Measurements from ENCODE around the gene DRAXIN.

Gene DRAXIN

DNA sequence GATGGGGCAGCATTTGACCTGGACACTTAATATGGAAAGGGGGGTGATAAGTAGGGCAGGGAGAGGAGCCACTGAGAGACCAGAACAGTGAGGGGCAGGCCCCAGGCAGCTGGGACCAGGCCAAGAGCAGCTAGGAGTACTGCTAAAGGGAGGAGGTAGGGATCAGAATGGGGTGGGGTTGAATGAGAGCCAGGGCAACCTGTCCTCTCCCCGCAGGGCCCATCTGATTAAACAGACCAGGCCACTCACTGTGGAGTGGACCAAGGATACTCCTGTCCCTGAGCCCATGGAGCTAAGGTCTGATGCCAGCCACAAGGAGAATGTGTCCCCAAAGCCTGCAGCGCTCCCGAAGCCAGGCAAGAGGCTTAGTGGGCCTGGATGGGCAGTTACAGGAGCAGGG is 72.6 kb downstream of the DRAXIN start:
- no peak for DNase-seq (ENCODE audit: low read depth in 3 of 3)

GRCh38 chr1:11764519-11764918 is 73.0 kb downstream of the DRAXIN start:
- no peak for DNase-seq (ENCODE audit: low read depth in 3 of 3)

GRCh38 chr1:11765661-11766428 is 74.3 kb downstream of the DRAXIN start:
- DNase-seq (ENCODE audit: low read depth in 3 of 3) = no peak

- DNase-seq (ENCODE audit: low read depth in 3 of 3) = no peak
These were observed 74.9 kb downstream of the DRAXIN start for GRCh38 chr1:11766429-11766776.

GRCh38 chr1:11767922-11768704 is 76.6 kb downstream of the DRAXIN start:
- no peak for DNase-seq (ENCODE audit: low read depth in 3 of 3)

DNA sequence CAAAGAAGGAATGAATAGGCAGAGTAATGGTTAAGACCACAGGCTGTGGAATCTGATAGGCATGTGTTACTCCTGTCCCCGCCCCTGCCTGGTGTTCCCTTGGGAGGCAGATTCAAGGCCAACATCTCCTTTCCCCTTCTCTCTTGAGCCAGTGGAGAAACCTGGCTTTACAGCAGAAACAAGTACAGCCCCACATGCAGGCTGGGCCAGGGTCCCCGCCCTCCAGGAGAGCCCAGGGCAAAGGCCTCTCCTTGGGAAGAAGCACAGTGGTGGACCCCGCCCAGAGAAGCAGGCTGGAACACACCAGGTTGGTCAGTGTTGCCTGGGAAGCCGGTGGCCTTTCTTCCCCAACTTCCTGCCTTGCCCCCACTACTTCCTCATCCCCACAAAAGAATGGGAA is 77.3 kb downstream of the DRAXIN start:
- no peak for DNase-seq (ENCODE audit: low read depth in 3 of 3)

DNA sequence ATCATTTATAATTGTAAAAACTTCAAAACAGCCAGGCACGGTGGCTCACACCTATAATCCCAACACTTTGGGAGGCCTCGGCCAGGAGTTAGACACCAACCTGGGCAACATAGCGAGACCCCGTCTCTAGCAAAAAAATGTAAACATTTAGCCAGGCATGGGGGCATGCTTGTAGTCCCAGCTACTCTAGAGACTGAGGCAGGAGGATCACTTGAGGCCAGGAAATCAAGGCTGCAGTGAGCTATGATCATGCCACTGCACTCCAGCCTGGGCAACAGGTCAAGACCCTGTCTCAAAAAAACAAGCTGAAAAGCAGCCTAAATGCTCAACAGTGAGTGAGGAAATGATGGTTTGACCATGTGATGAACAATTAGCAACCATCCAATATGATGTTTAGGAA is 77.8 kb downstream of the DRAXIN start:
- DNase-seq (ENCODE audit: low read depth in 3 of 3) = no peak

DNA sequence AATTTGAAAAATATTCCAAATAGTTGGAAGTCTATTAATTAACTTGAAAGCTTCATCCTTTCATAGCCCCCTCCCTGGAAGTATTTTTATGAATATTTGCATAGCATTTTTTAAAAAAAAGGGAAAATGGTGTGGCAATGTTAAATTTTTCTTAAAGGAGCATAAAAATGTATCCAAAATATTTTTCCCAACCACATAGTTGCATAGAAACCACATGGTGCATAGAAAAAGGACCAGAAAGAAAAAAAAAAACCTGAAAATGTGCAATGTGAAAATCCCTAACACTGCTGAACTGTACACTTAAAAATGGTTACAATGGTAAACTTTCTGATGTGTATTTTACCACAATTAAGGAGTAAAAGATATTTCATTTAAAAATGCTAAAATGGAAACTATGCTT is 78.5 kb downstream of the DRAXIN start:
- no peak for DNase-seq (ENCODE audit: low read depth in 3 of 3)

DNA sequence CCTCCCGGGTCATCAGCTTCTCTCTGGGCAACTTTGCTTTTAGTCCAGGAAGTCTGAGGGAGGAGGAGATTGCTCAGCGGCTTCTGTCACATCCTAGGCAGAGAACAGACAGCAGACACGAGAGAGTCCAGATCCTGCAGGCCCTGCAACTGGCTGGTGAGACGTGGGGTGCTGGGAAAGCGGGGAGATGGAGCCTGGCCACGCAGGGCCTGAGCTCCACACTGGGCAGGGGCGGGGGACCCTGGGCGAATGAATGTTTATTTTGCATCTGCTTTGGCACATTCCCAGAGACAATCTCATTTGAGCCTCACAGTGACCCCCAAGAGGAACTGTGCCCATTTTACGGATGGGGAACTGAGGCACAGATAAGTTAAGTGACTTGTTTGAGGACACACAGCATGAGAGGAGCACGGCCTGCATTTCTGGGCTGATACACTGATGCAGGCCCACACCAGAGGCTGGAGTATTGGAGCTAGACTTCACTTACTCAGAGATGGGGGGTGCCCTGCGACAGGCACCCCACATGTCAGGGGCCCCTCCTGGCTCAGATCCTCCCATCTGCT is 80.1 kb downstream of the DRAXIN start:
- DNase-seq (ENCODE audit: low read depth in 3 of 3) = no peak

DNA sequence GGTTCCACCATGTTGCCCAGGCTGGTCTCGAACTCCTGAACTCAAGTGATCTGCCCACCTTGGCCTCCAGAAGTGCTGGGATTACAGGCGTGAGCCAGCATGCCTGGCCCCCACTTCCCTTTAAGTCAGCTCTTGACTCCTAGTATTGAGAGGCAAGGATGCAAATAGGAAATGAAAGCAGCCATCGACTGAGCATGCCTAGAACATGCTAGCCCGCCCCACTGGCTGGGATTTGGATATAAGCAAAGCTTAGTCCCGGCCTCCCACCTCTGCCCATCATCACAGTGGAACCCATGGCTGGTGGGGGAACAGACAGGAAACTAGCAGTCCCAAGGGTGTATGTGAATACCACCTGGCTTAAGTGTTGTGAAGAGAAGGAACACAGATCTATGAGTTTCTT is 80.9 kb downstream of the DRAXIN start:
- no peak for DNase-seq (ENCODE audit: low read depth in 3 of 3)

GRCh38 chr1:11774753-11775152 is 83.2 kb downstream of the DRAXIN start:
- DNase-seq (ENCODE audit: low read depth in 3 of 3) = no peak

Data from stimulated activated CD4-positive, alpha-beta T cell treated with anti-CD3 and anti-CD28 coated beads, TNF-alpha, amount 100 ng/mL, for 4 hours (primary cell).